Neutrophil (primary cell): ENCODE data around the gene ARHGAP23.

Experiments used
- H3K27ac ChIP-seq: fragments of 200-600 bp; sonication (generic); 2 replicates; pipeline ENCODE4 v1.5.1; 2016; ENCODE audit warnings: mild to moderate bottlenecking, moderate library complexity
- H3K27me3 ChIP-seq: fragments of 200-600 bp; sonication (generic); 2 replicates; pipeline ENCODE4 v1.6.0; 2016; ENCODE audit warnings: mild to moderate bottlenecking
- H3K36me3 ChIP-seq: fragments of 200-600 bp; sonication (generic); 2 replicates; pipeline ENCODE4 v1.5.1; 2017
- H3K4me1 ChIP-seq, 2 experiments: fragments of 200-600 bp in 1 of 2; sonication (generic) in 1 of 2; 1 replicate in 1 of 2; 2 replicates in 1 of 2; pipeline versions ENCODE4 v1.5.1 to v1.6.1; 2013 to 2016; ENCODE audit warnings: low read depth in 1 of 2, low read length in 1 of 2, mild to moderate bottlenecking in 1 of 2, moderate library complexity in 1 of 2; ENCODE audit not compliant: control insufficient read depth in 1 of 2, insufficient read depth in 1 of 2
- H3K4me3 ChIP-seq, 2 experiments: fragments of 200-600 bp in 1 of 2; sonication (generic) in 1 of 2; 1 replicate in 1 of 2; 2 replicates in 1 of 2; pipeline ENCODE4 v1.5.1; 2013 to 2016; ENCODE audit warnings: low read depth in 1 of 2, low read length in 1 of 2, mild to moderate bottlenecking in 1 of 2, moderate library complexity in 1 of 2
- H3K9me3 ChIP-seq: fragments of 200-600 bp; sonication (generic); 2 replicates; pipeline ENCODE4 v1.5.1; 2016
- CTCF ChIP-seq: fragments of 200-600 bp; sonication (generic); IDR thresholded peaks from 2 replicates; pipeline ENCODE4 v1.5.1; 2016; ENCODE audit warnings: antibody characterized with exemption

ARHGAP23 gene

GRCh38 chr17:38410201-38410600 lies 18.1 kb upstream of the ARHGAP23 start:
- Histone ChIP-seq H3K9me3 (no peaks in the 10 kb centered on the region), H3K27ac (no peak overlapping the region), H3K4me3 (no peak overlapping the region), H3K4me1 (peaks cover 5 to 6% of the 10 kb centered on the region in 2 experiments), H3K36me3 (no peaks in the 10 kb centered on the region), H3K27me3 (peaks cover 4% of the 10 kb centered on the region)
- TF ChIP-seq CTCF, result no peak

- TF ChIP-seq CTCF, result no peak
- H3K9me3 ChIP-seq, result no peaks in the 10 kb centered on the region
- H3K27ac ChIP-seq, result no peak overlapping the region
- H3K36me3 ChIP-seq, result no peaks in the 10 kb centered on the region
- H3K27me3 ChIP-seq, result peaks cover 57% of the 10 kb centered on the region
- H3K4me3 ChIP-seq, result no peak overlapping the region
- peaks cover 7 to 10% of the 10 kb centered on the region in 2 experiments for H3K4me1 ChIP-seq
Measured at GRCh38 chr17:38415250-38416194, 12.7 kb upstream of the ARHGAP23 start.

GRCh38 chr17:38416840-38417209 lies 11.4 kb upstream of the ARHGAP23 start:
- peaks cover 70% of the 10 kb centered on the region for H3K27me3 ChIP-seq
- no peaks in the 10 kb centered on the region for H3K36me3 ChIP-seq
- H3K27ac ChIP-seq, result no peak overlapping the region
- no peaks in the 10 kb centered on the region for H3K9me3 ChIP-seq
- no peak overlapping the region for H3K4me3 ChIP-seq
- TF ChIP-seq CTCF, result no peak
- H3K4me1 ChIP-seq, result peaks cover 7 to 10% of the 10 kb centered on the region in 2 experiments

DNA sequence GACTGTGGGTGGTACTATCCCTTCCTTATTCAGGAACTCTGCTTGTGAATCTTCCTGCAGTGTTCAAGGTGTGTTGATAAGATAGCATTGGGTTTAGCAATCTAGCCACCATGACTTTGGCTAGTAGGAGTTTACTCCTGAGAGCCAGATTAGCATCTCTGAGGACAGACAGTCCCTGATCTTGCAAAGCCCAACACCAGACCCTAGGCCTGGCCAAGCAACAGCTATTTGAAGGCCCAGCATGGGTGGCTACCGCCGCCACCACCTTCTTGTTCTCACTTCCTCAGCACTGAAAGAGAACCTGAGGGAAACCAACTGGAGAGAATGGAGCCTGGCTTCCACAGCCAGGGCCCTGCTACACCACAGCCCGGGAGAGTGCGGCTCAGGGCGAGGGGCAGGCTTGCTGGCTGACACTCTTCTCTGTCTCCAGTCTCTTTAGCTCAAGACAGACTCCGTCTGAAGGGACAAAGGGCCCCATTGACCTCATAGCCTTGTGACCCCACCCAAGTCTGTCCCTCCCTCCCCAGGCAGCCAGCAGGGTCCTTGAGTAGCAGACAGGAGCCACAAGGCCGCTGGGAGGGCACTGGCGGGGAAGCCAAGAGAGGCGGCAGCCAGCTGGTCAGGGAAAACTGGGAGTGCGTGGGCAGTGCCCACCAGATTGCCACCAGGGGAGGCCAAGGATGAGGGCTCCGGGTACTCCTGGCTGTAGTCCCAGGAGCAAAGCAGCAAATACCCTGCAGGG lies 10.9 kb upstream of the ARHGAP23 start:
- H3K27ac ChIP-seq, result no peak overlapping the region
- no peaks in the 10 kb centered on the region for H3K36me3 ChIP-seq
- TF ChIP-seq CTCF, result no peak
- H3K4me1 ChIP-seq, result peaks cover 7 to 10% of the 10 kb centered on the region in 2 experiments
- no peak overlapping the region for H3K4me3 ChIP-seq
- H3K9me3 ChIP-seq, result no peaks in the 10 kb centered on the region
- peaks cover 76% of the 10 kb centered on the region for H3K27me3 ChIP-seq

DNA sequence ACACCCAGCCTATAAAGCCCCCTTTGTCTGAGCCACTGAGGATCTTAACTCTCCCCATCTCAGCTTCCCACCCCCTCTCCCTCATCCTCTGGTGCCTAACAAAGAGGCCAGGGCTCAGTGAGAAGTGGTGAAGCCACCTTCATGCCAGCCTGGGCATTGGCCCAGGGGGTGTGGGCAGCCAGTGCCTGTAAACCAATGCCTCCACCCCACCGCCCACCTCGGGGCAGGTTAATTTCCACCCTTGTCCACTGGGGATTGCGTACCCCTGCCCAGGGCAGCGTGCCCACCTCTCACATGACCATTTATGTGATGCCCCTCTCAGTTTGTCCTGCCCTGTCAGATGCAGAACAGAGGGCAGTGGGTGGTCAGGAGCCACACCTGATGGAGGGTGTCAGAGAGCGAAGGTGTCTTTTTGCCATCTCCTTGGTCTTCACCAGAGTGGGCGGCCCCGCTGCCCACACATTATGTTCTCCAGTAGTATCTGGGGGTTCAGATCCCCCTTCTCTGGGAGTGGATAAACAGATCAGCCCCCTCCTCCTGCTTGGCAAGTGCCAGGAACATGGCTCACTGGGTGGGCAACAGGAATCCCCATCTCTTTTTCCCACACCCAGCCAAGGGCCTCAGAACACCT lies 10.1 kb upstream of the ARHGAP23 start:
- H3K27me3 ChIP-seq, result peaks cover 83% of the 10 kb centered on the region
- H3K9me3 ChIP-seq, result no peaks in the 10 kb centered on the region
- H3K27ac ChIP-seq, result no peak overlapping the region
- no peak for TF ChIP-seq CTCF
- peaks cover 7 to 10% of the 10 kb centered on the region in 2 experiments for H3K4me1 ChIP-seq
- no peaks in the 10 kb centered on the region for H3K36me3 ChIP-seq
- H3K4me3 ChIP-seq, result no peak overlapping the region
